H9 (cell line): Measurements from ENCODE around the gene CACHD1. TPM values are rescaled to one million over a fixed set of nuclear protein-coding genes. Genes with fewer than 3 reads are reported as not detected.

Experiments
- DNase-seq: peaks from one replicate; pipeline ENCODE4 v3.0.0-alpha.2; 2017
- H2AFZ ChIP-seq: one replicate; pipeline ENCODE4 v1.6.1; 2013; ENCODE audit warnings: mild to moderate bottlenecking, low read length, control low read depth, moderate library complexity
- H2AK5ac ChIP-seq: 2 replicates; pipeline ENCODE4 v1.6.1; 2013; ENCODE audit warnings: low read length, control low read depth, mixed read lengths; ENCODE audit not compliant: insufficient read length
- H2BK120ac ChIP-seq: one replicate; pipeline ENCODE4 v1.6.1; 2013; ENCODE audit warnings: low read depth, mild to moderate bottlenecking, low read length, control low read depth, inconsistent platforms; ENCODE audit not compliant: poor library complexity, severe bottlenecking
- H2BK12ac ChIP-seq: 2 replicates; pipeline ENCODE4 v1.6.1; 2013; ENCODE audit warnings: low read length, control low read depth, mixed read lengths, low read depth; ENCODE audit not compliant: insufficient read length
- H2BK15ac ChIP-seq: 2 replicates; pipeline ENCODE4 v1.6.1; 2013; ENCODE audit warnings: low read depth, low read length, control low read depth
- H2BK20ac ChIP-seq: one replicate; pipeline ENCODE4 v1.6.1; 2013; ENCODE audit warnings: low read depth, mild to moderate bottlenecking, low read length, control low read depth, inconsistent platforms; ENCODE audit not compliant: poor library complexity, severe bottlenecking
- H2BK5ac ChIP-seq: 2 replicates; pipeline ENCODE4 v1.6.1; 2013; ENCODE audit warnings: low read length, control low read depth, mixed read lengths; ENCODE audit not compliant: insufficient read length
- H3K14ac ChIP-seq: 2 replicates; pipeline ENCODE4 v1.6.1; 2013; ENCODE audit warnings: low read length, control low read depth; ENCODE audit not compliant: insufficient read depth
- H3K18ac ChIP-seq: 2 replicates; pipeline ENCODE4 v1.6.1; 2013; ENCODE audit warnings: low read depth, mild to moderate bottlenecking, mixed read lengths, low read length, control low read depth; ENCODE audit not compliant: insufficient read length
- H3K23ac ChIP-seq: 2 replicates; pipeline ENCODE4 v1.6.1; 2013; ENCODE audit warnings: low read length, control low read depth, mixed read lengths, low read depth; ENCODE audit not compliant: insufficient read length
- H3K23me2 ChIP-seq: 2 replicates; pipeline ENCODE4 v1.6.1; 2013; ENCODE audit warnings: low read depth, mild to moderate bottlenecking, mixed read lengths, low read length, control low read depth; ENCODE audit not compliant: insufficient read length, poor library complexity, severe bottlenecking
- H3K27ac ChIP-seq: 2 replicates; pipeline ENCODE4 v1.5.1; 2013; ENCODE audit warnings: low read length, control low read depth, mixed read lengths, low read depth; ENCODE audit not compliant: insufficient read length
- H3K27me3 ChIP-seq: 2 replicates; pipeline ENCODE4 v1.6.1; 2013; ENCODE audit warnings: low read length, control low read depth, inconsistent platforms; ENCODE audit not compliant: insufficient read depth
- H3K4ac ChIP-seq: 2 replicates; pipeline ENCODE4 v1.6.1; 2013; ENCODE audit warnings: low read depth, mild to moderate bottlenecking, control low read depth, inconsistent platforms, low read length, moderate library complexity
- H3K4me1 ChIP-seq: 2 replicates; pipeline ENCODE4 v1.6.1; 2013; ENCODE audit warnings: low read length, control low read depth, inconsistent platforms; ENCODE audit not compliant: insufficient read depth
- H3K4me2 ChIP-seq: 2 replicates; pipeline ENCODE4 v1.6.1; 2013; ENCODE audit warnings: low read length, control low read depth, mixed read lengths; ENCODE audit not compliant: insufficient read length, insufficient read depth
- H3K56ac ChIP-seq: 2 replicates; pipeline ENCODE4 v1.6.1; 2013; ENCODE audit warnings: low read depth, mild to moderate bottlenecking, mixed read lengths, low read length, control low read depth; ENCODE audit not compliant: insufficient read length
- H3K79me1 ChIP-seq: 2 replicates; pipeline ENCODE4 v1.6.1; 2013; ENCODE audit warnings: low read depth, mild to moderate bottlenecking, moderate library complexity, low read length, control low read depth, inconsistent platforms; ENCODE audit not compliant: insufficient read depth, poor library complexity, severe bottlenecking
- H3K79me2 ChIP-seq: 2 replicates; pipeline ENCODE4 v1.6.1; 2013; ENCODE audit warnings: low read length, control low read depth, inconsistent platforms; ENCODE audit not compliant: insufficient read depth
- H3K9ac ChIP-seq: 2 replicates; pipeline ENCODE4 v1.6.1; 2013; ENCODE audit warnings: low read length, control low read depth, mixed read lengths; ENCODE audit not compliant: insufficient read length; ENCODE audit errors: extremely low read depth
- H3K9me3 ChIP-seq: one replicate; pipeline ENCODE4 v1.6.1; 2013; ENCODE audit warnings: low read depth, low read length, inconsistent platforms; ENCODE audit not compliant: control insufficient read depth
- H3T11ph ChIP-seq: one replicate; pipeline ENCODE4 v1.6.1; 2013; ENCODE audit warnings: mild to moderate bottlenecking, low read length, control low read depth, inconsistent platforms
- H4K20me1 ChIP-seq: one replicate; pipeline ENCODE4 v1.6.1; 2013; ENCODE audit not compliant: control insufficient read depth, insufficient read length, insufficient read depth
- H4K5ac ChIP-seq: 2 replicates; pipeline ENCODE4 v1.6.1; 2013; ENCODE audit warnings: low read depth, mild to moderate bottlenecking, mixed read lengths, low read length, control low read depth; ENCODE audit not compliant: insufficient read length
- H4K8ac ChIP-seq: replicated peaks from 2 replicates; pipeline ENCODE4 v1.6.1; 2013; ENCODE audit warnings: low read length, control low read depth, mixed read lengths, low read depth; ENCODE audit not compliant: insufficient read length
- H4K91ac ChIP-seq: 2 replicates; pipeline ENCODE4 v1.6.1; 2013; ENCODE audit warnings: low read depth, mild to moderate bottlenecking, moderate library complexity, mixed read lengths, low read length, control low read depth; ENCODE audit not compliant: insufficient read length
- H3K27ac Mint-ChIP-seq, 3 experiments: 2 replicates in 2 of 3; 3 replicates in 1 of 3; pipeline ENCODE4 v1.8.0; 2020 to 2021; ENCODE audit warnings: mixed read lengths in 3 of 3, mild to moderate bottlenecking in 1 of 3, moderate library complexity in 1 of 3
- H3K27me3 Mint-ChIP-seq: 2 replicates; pipeline ENCODE4 v1.8.0; 2021; ENCODE audit warnings: low read depth, mild to moderate bottlenecking, moderate library complexity, mixed read lengths
- H3K36me3 Mint-ChIP-seq, 3 experiments: 2 replicates in 2 of 3; 3 replicates in 1 of 3; pipeline ENCODE4 v1.8.0; 2020 to 2021; ENCODE audit warnings: low read depth in 3 of 3, mixed read lengths in 3 of 3; ENCODE audit not compliant: insufficient read depth in 1 of 3
- H3K4me1 Mint-ChIP-seq, 2 experiments: 2 replicates each; pipeline ENCODE4 v1.8.0; 2020; ENCODE audit warnings: mixed read lengths in 2 of 2
- H3K4me3 Mint-ChIP-seq, 2 experiments: 2 replicates in 1 of 2; 3 replicates in 1 of 2; pipeline ENCODE4 v1.8.0; 2020 to 2021; ENCODE audit warnings: mild to moderate bottlenecking in 2 of 2, mixed read lengths in 2 of 2, moderate library complexity in 1 of 2
- H3K9me3 Mint-ChIP-seq, 2 experiments: 2 replicates in 1 of 2; 3 replicates in 1 of 2; pipeline ENCODE4 v1.8.0; 2020; ENCODE audit warnings: mild to moderate bottlenecking in 2 of 2, mixed read lengths in 2 of 2, moderate library complexity in 1 of 2
- CTCF ChIP-seq: fragments of 200-600 bp; sonication (generic); conservative IDR thresholded peaks from 3 replicates; pipeline ENCODE4 v1.8.0; 2021; ENCODE audit warnings: antibody characterized with exemption, mild to moderate bottlenecking
- total RNA-seq: library from RNA; stranded (reverse); gene quantifications from 2 replicates; pipeline ENCODE4 v1.2.1, GENCODE V29; 2021

Gene CACHD1
- total RNA-seq, 1 experiment from 2014 or later = 94.2 TPM

DNA sequence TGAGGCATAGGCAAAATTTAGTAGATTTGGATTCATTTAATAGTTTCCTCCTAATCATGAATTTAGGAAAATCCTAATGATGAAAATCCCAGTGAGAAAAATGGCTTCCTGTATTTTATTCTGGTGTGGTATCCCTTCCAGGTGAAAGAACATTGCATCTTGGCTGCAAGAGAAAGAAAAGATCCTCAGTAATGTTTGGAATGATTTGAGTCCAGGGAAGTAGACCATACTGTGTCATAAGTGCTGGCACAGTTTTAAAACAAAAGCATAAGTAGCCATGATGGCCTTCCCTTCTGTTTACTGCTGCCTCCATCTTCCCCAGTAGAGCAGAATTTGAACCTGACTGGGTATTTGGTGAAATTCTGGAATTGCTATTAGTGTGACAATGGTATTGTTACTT lies 52.8 kb downstream of the CACHD1 start:
- Histone ChIP-seq H4K5ac (no peak overlapping the region), H2BK12ac (no peak overlapping the region), H3K79me1 (peaks cover 10% of the 10 kb centered on the region), H3K23me2 (no peaks in the 10 kb centered on the region), H2BK20ac (no peak overlapping the region), H2BK120ac (no peak overlapping the region), H3K9ac (no peak overlapping the region), H3K9me3 (no peaks in the 10 kb centered on the region), H2AFZ (no peak overlapping the region), H2BK5ac (no peak overlapping the region), H4K8ac (no peak overlapping the region), H3K56ac (no peak overlapping the region), H2BK15ac (no peak overlapping the region), H3K4me2 (no peak overlapping the region), H4K91ac (no peak overlapping the region), H3K4ac (no peak overlapping the region), H3K14ac (no peak overlapping the region), H3K23ac (no peak overlapping the region), H2AK5ac (no peak overlapping the region), H3K27ac (no peak overlapping the region), H4K20me1 (no peaks in the 10 kb centered on the region), H3T11ph (no peak overlapping the region), H3K27me3 (no peaks in the 10 kb centered on the region), H3K79me2 (peaks cover 25% of the 10 kb centered on the region; the same call in 1 of the 2 replicates), H3K4me1 (peaks cover 23% of the 10 kb centered on the region), H3K18ac (no peak overlapping the region)
- Mint-ChIP-seq H3K4me3 (no peak overlapping the region), H3K27ac (peak overlapping the region in 1 of 3 experiments; percentile 94; a peak in 2 of 7 replicates), H3K27me3 (no peaks in the 10 kb centered on the region), H3K36me3 (peaks cover 0 to 2% (median 0%) of the 10 kb centered on the region in 3 experiments; a peak in 2 of 7 replicates), H3K4me1 (peaks cover 93 to 97% of the 10 kb centered on the region in 2 experiments), H3K9me3 (no peaks in the 10 kb centered on the region)
- no peak for TF ChIP-seq CTCF
- DNase-seq = no peak
